HCT116 (cell line): Measurements from ENCODE around the gene TMEM59L. TPM values are rescaled to one million over a fixed set of nuclear protein-coding genes. Genes with fewer than 3 reads are reported as not detected.

ENCODE experiments used
- ATAC-seq: fragments of 200-7000 bp; cut with Tn5 transposase; 2 replicates; pipeline ENCODE4 v1.9.1; 2020; ENCODE audit warnings: mild to moderate bottlenecking, moderate library complexity
- BruUV-seq: library from RNA; stranded (reverse); fragments of 400-500 nt; replicated peaks from 2 replicates; lab custom pipeline; 2021; lab: Mats Ljungman, UMichigan
- CTCF ChIA-PET: fragments of 300-600 bp; sonication (Branson Sonifier 250); formaldehyde crosslinking; loops from one replicate; lab custom pipeline; 2021; ENCODE audit warnings: antibody characterized with exemption; lab: Charles Lee
- POLR2A ChIA-PET: fragments of 300-600, 350-600 bp; sonication (Branson Sonifier 250); formaldehyde crosslinking; loops from one replicate; lab custom pipeline; 2021; ENCODE audit warnings: antibody characterized with exemption; lab: Charles Lee
- RAD21 ChIA-PET, 2 experiments: fragments of 300-600 bp; sonication (Branson Sonifier 250); formaldehyde crosslinking; loops; one replicate each; lab custom pipeline; 2023; ENCODE audit warnings: low total read pairs in 2 of 2; ENCODE audit not compliant: uncharacterized antibody in 2 of 2, unreplicated experiment in 2 of 2, low non-redundant PET in 1 of 2; lab: Charles Lee
- DNase-seq: peaks from one replicate; pipeline ENCODE4 v3.0.0-alpha.2; 2010; ENCODE audit warnings: low read depth, low spot score
- H2AFZ ChIP-seq: fragments of 200-600 bp; shearing (Covaris generic), sonication (generic); 2 replicates; pipeline ENCODE4 v1.6.1; 2017; ENCODE audit warnings: low read depth, mixed run types, mixed read lengths, antibody characterized with exemption, low read length; ENCODE audit not compliant: poor library complexity, severe bottlenecking
- H3K27ac ChIP-seq: 2 replicates; pipeline ENCODE4 v1.5.1; 2012; ENCODE audit warnings: low read depth, low read length
- H3K27me3 ChIP-seq: fragments of 200-600 bp; sonication (generic); 2 replicates; pipeline ENCODE4 v1.6.1; 2016; ENCODE audit warnings: mixed run types, low read length, mixed read lengths; ENCODE audit not compliant: insufficient read depth
- H3K36me3 ChIP-seq, 2 experiments: fragments of 200-500 bp in 1 of 2; fragments of 200-600 bp in 1 of 2; sonication (Bioruptor generic) in 1 of 2; sonication (generic) in 1 of 2; 2 replicates each; pipeline versions ENCODE4 v1.5.1 to v1.6.1; 2014 to 2016; ENCODE audit warnings: low read length in 2 of 2, inconsistent platforms in 1 of 2, mixed read lengths in 1 of 2, mixed run types in 1 of 2; ENCODE audit not compliant: insufficient read depth in 2 of 2, control insufficient read depth in 1 of 2
- H3K4me1 ChIP-seq, 2 experiments: fragments of 200-600 bp in 1 of 2; sonication (generic) in 1 of 2; 2 replicates each; pipeline versions ENCODE4 v1.5.1 to v1.6.1; 2012 to 2017; ENCODE audit warnings: low read length in 2 of 2, inconsistent platforms in 1 of 2, mild to moderate bottlenecking in 1 of 2, mixed read lengths in 1 of 2, mixed run types in 1 of 2, moderate library complexity in 1 of 2; ENCODE audit not compliant: insufficient read depth in 2 of 2, control insufficient read depth in 1 of 2
- H3K4me2 ChIP-seq: fragments of 200-600 bp; sonication (generic); 2 replicates; pipeline ENCODE4 v1.6.1; 2017; ENCODE audit warnings: mixed run types, low read length, mixed read lengths
- H3K4me3 ChIP-seq, 2 experiments: fragments of 200-600 bp in 1 of 2; sonication (generic) in 1 of 2; replicated peaks in 1 of 2; 2 replicates each; pipeline ENCODE4 v1.5.1; 2011 to 2016; ENCODE audit warnings: low read length in 2 of 2, control low read depth in 1 of 2, low read depth in 1 of 2, mild to moderate bottlenecking in 1 of 2, mixed read lengths in 1 of 2, mixed run types in 1 of 2
- H3K79me2 ChIP-seq: fragments of 200-600 bp; sonication (generic); 2 replicates; pipeline ENCODE4 v1.6.1; 2017; ENCODE audit warnings: mild to moderate bottlenecking, mixed run types, low read length, moderate library complexity, mixed read lengths; ENCODE audit not compliant: insufficient read depth
- H3K9ac ChIP-seq: fragments of 200-600 bp; sonication (generic); 2 replicates; pipeline ENCODE4 v1.6.1; 2016; ENCODE audit warnings: low read length, mixed read lengths
- H3K9me2 ChIP-seq: fragments of 200-600 bp; sonication (generic), shearing (Covaris generic); 2 replicates; pipeline ENCODE4 v1.6.1; 2017; ENCODE audit warnings: mixed run types, mild to moderate bottlenecking, moderate library complexity; ENCODE audit not compliant: insufficient read depth
- H3K9me3 ChIP-seq, 2 experiments: fragments of 200-500 bp in 1 of 2; fragments of 200-600 bp in 1 of 2; sonication (Bioruptor generic) in 1 of 2; sonication (generic) in 1 of 2; 2 replicates each; pipeline ENCODE4 v1.6.1; 2014 to 2017; ENCODE audit warnings: low read length in 2 of 2, mixed read lengths in 2 of 2, inconsistent platforms in 1 of 2, low read depth in 1 of 2, mild to moderate bottlenecking in 1 of 2, mixed run types in 1 of 2, moderate library complexity in 1 of 2; ENCODE audit not compliant: control insufficient read depth in 1 of 2, insufficient read depth in 1 of 2
- H4K20me1 ChIP-seq: fragments of 200-600 bp; sonication (generic), shearing (Covaris generic); 2 replicates; pipeline ENCODE4 v1.6.1; 2017; ENCODE audit warnings: mixed run types, mild to moderate bottlenecking, moderate library complexity; ENCODE audit not compliant: insufficient read depth
- CBX3 ChIP-seq: IDR thresholded peaks from 2 replicates; pipeline ENCODE4 v1.6.1; 2012; ENCODE audit warnings: low read depth
- CEBPB ChIP-seq: IDR thresholded peaks from 2 replicates; pipeline ENCODE4 v1.6.1; 2012; ENCODE audit warnings: low read depth
- EZH2phosphoT487 ChIP-seq: fragments of 200-600 bp; IDR thresholded peaks from 2 replicates; pipeline ENCODE4 v1.6.1; 2018; ENCODE audit warnings: antibody characterized with exemption, borderline replicate concordance
- JUND ChIP-seq: IDR thresholded peaks from 2 replicates; pipeline ENCODE4 v1.6.1; 2012
- POLR2A ChIP-seq: IDR thresholded peaks from 2 replicates; pipeline ENCODE4 v1.7.0; 2011; ENCODE audit warnings: borderline replicate concordance; ENCODE audit not compliant: insufficient read depth, insufficient read length; ENCODE audit errors: extremely low read depth
- RAD21 ChIP-seq: IDR thresholded peaks from 2 replicates; pipeline ENCODE4 v1.6.1; 2012; ENCODE audit warnings: low read depth, mild to moderate bottlenecking
- REST ChIP-seq: IDR thresholded peaks from 2 replicates; pipeline ENCODE4 v1.6.1; 2012; ENCODE audit warnings: low read depth
- TCF7L2 ChIP-seq: IDR thresholded peaks from 2 replicates; pipeline ENCODE4 v1.7.0; 2011; ENCODE audit warnings: borderline replicate concordance, inconsistent platforms; ENCODE audit not compliant: insufficient read depth, insufficient read length; ENCODE audit errors: extremely low read depth
- ZBTB33 ChIP-seq: IDR thresholded peaks from 2 replicates; pipeline ENCODE4 v1.6.1; 2011; ENCODE audit warnings: mild to moderate bottlenecking, low read length, moderate library complexity; ENCODE audit not compliant: insufficient replicate concordance; ENCODE audit errors: extremely low read depth
- ZFX ChIP-seq: fragments of 450-650 bp; IDR thresholded peaks from 2 replicates; pipeline ENCODE4 v1.6.1; 2017
- ZNF274 ChIP-seq: fragments of 200-500 bp; sonication (Bioruptor generic); IDR thresholded peaks from 2 replicates; pipeline ENCODE4 v1.6.1; 2014; ENCODE audit warnings: mild to moderate bottlenecking, low read depth, low read length, inconsistent platforms
- intact Hi-C: fragments of 100-400 bp; cut with micrococcal nuclease; formaldehyde crosslinking; loops from 2 replicates; pipeline ENCODE4 v1.10.0; 2022
- total RNA-seq: library from RNA; stranded (reverse); gene quantifications from one replicate; pipeline ENCODE4 v1.2.1, GENCODE V29; 2021; ENCODE audit not compliant: unreplicated experiment
- TF ChIP-seq, protein P1 (sequence below): IDR thresholded peaks from 2 replicates; pipeline ENCODE4 v1.6.1; 2012
- TF ChIP-seq, protein P2 (sequence below): IDR thresholded peaks from 2 replicates; pipeline ENCODE4 v1.6.1; 2012

Gene TMEM59L
- total RNA-seq, 1 experiment from 2014 or later: 14.3 TPM

DNA sequence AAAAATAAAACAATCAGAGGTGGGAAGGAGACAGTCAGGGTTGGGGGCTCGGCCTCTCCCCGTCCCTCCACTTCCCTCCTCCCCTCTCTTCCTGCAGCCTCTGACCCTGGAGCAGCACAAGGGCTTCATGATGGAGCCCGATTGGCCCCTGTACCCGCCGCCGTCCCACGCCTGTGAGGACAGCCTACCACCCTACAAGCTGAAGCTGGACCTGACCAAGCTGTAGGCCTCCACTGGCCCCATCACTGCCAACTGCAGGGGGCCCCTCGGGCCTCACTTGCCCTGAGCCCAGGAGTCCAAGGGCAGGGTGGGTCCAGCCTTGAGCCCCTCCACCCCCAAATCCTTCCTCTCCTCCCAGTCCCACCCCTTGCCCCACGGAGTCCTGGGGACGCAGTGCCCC, 7.6 kb downstream of the TMEM59L start (continued):
- TF ChIP-seq, protein P1, sequence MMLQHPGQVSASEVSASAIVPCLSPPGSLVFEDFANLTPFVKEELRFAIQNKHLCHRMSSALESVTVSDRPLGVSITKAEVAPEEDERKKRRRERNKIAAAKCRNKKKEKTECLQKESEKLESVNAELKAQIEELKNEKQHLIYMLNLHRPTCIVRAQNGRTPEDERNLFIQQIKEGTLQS: no peak
- TF ChIP-seq ZNF274 (no peak), POLR2A (no peak), CBX3 (no peak), REST (no peak), RAD21 (no peak), ZFX (no peak)
- TF ChIP-seq, protein P2, sequence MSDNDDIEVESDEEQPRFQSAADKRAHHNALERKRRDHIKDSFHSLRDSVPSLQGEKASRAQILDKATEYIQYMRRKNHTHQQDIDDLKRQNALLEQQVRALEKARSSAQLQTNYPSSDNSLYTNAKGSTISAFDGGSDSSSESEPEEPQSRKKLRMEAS: no peak

DNA sequence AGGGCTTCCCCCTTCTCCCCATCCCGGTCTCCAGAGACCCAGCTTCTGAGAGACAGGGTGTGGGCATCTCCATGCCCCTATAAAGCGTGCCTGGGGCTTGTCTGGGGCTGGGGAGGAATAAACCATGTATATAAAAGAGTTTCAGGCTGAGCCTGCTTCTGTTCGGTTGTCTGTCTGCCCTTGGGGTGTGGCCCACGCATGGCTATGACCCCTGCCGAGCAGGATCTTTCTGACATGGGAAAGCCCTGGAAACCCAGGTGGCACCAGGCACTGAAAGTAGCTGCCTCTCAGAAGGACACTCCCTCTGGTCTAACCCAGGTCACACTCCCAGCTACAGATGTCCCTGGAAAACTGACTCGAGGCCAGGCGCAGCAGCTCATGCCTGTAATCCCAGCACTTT, 8.2 kb downstream of the TMEM59L start:
- H3K4me3 ChIP-seq: no peak overlapping the region
- ATAC-seq: no peak
- CTCF ChIA-PET: no interaction called here

More for the DNA sequence above, 8.2 kb downstream of the TMEM59L start:
- Histone ChIP-seq H3K4me2 (no peak overlapping the region), H3K9me3 (no peaks in the 10 kb centered on the region), H4K20me1 (no peaks in the 10 kb centered on the region), H2AFZ (no peak overlapping the region), H3K27me3 (no peaks in the 10 kb centered on the region), H3K79me2 (no peaks in the 10 kb centered on the region), H3K9me2 (no peaks in the 10 kb centered on the region), H3K4me1 (peaks cover 6 to 11% of the 10 kb centered on the region in 2 experiments; a peak in 3 of 4 replicates), H3K27ac (no peak overlapping the region), H3K36me3 (no peaks in the 10 kb centered on the region), H3K9ac (no peak overlapping the region)
- ChIA-PET POLR2A (no interaction called here), RAD21 (no interaction called here)
- intact Hi-C loops: no loop called here
- no peak for TF ChIP-seq RAD21
- no peak for TF ChIP-seq TCF7L2
- TF ChIP-seq ZBTB33: no peak
- no peak for TF ChIP-seq ZFX
- no peak for TF ChIP-seq EZH2phosphoT487
- TF ChIP-seq ZNF274: no peak
- TF ChIP-seq REST: no peak
- TF ChIP-seq JUND: no peak
- TF ChIP-seq CEBPB: no peak
- DNase-seq: no peak
- BruUV-seq: no TSS peak
